Measurements from ENCODE around the gene IRS2. TPM values are rescaled to one million over a fixed set of nuclear protein-coding genes. Genes with fewer than 3 reads are reported as not detected.

The IRS2 gene
- total and polyA plus RNA-seq, 2 experiments from 2014 or later, result 3.6 to 14.5 TPM

DNA sequence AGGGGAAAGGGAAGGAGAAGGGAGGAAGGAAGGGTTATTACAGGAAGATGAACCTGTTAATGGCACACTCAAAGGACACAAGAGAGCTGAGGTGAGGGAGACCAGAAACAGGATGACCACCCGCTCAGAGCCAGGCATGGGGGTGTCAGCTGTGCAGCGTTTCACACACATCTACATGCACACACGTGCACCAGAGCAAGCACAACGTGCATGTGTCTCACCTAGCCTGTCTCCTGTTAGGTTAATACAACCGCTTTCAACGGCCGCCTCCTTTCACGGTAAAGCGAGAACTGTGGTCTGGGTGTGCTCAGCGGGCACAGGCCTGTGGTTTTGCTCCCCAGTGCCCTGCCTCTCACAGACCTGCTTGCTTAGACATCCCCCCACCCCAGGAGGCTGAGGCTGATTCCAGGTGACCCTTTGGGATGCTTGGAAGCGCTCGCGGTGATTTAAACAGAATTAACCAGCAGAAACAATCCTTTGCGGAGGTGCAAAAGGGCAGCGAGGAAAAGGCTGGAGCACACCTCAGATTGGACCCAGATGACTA, 27.4 kb downstream of the IRS2 start (continued):
- TF ChIP-seq, protein P1, sequence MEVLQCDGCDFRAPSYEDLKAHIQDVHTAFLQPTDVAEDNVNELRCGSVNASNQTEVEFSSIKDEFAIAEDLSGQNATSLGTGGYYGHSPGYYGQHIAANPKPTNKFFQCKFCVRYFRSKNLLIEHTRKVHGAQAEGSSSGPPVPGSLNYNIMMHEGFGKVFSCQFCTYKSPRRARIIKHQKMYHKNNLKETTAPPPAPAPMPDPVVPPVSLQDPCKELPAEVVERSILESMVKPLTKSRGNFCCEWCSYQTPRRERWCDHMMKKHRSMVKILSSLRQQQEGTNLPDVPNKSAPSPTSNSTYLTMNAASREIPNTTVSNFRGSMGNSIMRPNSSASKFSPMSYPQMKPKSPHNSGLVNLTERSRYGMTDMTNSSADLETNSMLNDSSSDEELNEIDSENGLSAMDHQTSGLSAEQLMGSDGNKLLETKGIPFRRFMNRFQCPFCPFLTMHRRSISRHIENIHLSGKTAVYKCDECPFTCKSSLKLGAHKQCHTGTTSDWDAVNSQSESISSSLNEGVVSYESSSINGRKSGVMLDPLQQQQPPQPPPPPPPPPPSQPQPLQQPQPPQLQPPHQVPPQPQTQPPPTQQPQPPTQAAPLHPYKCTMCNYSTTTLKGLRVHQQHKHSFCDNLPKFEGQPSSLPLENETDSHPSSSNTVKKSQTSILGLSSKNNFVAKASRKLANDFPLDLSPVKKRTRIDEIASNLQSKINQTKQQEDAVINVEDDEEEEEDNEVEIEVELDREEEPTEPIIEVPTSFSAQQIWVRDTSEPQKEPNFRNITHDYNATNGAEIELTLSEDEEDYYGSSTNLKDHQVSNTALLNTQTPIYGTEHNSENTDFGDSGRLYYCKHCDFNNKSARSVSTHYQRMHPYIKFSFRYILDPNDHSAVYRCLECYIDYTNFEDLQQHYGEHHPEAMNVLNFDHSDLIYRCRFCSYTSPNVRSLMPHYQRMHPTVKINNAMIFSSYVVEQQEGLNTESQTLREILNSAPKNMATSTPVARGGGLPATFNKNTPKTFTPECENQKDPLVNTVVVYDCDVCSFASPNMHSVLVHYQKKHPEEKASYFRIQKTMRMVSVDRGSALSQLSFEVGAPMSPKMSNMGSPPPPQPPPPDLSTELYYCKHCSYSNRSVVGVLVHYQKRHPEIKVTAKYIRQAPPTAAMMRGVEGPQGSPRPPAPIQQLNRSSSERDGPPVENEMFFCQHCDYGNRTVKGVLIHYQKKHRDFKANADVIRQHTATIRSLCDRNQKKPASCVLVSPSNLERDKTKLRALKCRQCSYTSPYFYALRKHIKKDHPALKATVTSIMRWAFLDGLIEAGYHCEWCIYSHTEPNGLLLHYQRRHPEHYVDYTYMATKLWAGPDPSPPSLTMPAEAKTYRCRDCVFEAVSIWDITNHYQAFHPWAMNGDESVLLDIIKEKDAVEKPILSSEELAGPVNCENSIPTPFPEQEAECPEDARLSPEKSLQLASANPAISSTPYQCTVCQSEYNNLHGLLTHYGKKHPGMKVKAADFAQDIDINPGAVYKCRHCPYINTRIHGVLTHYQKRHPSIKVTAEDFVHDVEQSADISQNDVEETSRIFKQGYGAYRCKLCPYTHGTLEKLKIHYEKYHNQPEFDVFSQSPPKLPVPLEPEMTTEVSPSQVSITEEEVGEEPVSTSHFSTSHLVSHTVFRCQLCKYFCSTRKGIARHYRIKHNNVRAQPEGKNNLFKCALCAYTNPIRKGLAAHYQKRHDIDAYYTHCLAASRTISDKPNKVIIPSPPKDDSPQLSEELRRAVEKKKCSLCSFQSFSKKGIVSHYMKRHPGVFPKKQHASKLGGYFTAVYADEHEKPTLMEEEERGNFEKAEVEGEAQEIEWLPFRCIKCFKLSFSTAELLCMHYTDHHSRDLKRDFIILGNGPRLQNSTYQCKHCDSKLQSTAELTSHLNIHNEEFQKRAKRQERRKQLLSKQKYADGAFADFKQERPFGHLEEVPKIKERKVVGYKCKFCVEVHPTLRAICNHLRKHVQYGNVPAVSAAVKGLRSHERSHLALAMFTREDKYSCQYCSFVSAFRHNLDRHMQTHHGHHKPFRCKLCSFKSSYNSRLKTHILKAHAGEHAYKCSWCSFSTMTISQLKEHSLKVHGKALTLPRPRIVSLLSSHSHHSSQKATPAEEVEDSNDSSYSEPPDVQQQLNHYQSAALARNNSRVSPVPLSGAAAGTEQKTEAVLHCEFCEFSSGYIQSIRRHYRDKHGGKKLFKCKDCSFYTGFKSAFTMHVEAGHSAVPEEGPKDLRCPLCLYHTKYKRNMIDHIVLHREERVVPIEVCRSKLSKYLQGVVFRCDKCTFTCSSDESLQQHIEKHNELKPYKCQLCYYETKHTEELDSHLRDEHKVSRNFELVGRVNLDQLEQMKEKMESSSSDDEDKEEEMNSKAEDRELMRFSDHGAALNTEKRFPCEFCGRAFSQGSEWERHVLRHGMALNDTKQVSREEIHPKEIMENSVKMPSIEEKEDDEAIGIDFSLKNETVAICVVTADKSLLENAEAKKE (CRISPR knock-in tag; IDR thresholded peaks at IDR 0.05), result no peak
- TF ChIP-seq, protein P2, sequence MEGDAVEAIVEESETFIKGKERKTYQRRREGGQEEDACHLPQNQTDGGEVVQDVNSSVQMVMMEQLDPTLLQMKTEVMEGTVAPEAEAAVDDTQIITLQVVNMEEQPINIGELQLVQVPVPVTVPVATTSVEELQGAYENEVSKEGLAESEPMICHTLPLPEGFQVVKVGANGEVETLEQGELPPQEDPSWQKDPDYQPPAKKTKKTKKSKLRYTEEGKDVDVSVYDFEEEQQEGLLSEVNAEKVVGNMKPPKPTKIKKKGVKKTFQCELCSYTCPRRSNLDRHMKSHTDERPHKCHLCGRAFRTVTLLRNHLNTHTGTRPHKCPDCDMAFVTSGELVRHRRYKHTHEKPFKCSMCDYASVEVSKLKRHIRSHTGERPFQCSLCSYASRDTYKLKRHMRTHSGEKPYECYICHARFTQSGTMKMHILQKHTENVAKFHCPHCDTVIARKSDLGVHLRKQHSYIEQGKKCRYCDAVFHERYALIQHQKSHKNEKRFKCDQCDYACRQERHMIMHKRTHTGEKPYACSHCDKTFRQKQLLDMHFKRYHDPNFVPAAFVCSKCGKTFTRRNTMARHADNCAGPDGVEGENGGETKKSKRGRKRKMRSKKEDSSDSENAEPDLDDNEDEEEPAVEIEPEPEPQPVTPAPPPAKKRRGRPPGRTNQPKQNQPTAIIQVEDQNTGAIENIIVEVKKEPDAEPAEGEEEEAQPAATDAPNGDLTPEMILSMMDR (conservative IDR thresholded peaks at IDR 0.05; ENCODE audit: low read depth in 2 of 2), result no peak
- no peak for TF ChIP-seq CREB1 (CRISPR knock-in tag; IDR thresholded peaks at IDR 0.05; ENCODE audit: low read depth)
- no peak for TF ChIP-seq ZNF114 (CRISPR knock-in tag; IDR thresholded peaks at IDR 0.05)
- no peak for TF ChIP-seq JUNB (IDR thresholded peaks at IDR 0.05; ENCODE audit: unreplicated experiment)
- TF ChIP-seq EZH2phosphoT487 (IDR thresholded peaks at IDR 0.05; ENCODE audit: unreplicated experiment), result no peak
- no peak for TF ChIP-seq STAT1 (IDR thresholded peaks at IDR 0.05; ENCODE audit: unreplicated experiment)
- no peak for TF ChIP-seq ZNF331 (CRISPR knock-in tag; IDR thresholded peaks at IDR 0.05; ENCODE audit: low read depth)
- no peak for TF ChIP-seq EZH2 (IDR thresholded peaks at IDR 0.05; ENCODE audit: low read depth, unreplicated experiment)

All from GM23338 (cell line).